Stimulated activated CD8-positive, alpha-beta memory T cell treated with anti-CD3 and anti-CD28 coated beads, Interleukin-7, amount 100 ng/mL, for 4 hours (primary cell): ENCODE data around the gene ZNF850.

Experiments used
- DNase-seq, 2 donors: peaks; one replicate each; pipeline ENCODE4 v3.0.0-alpha.2; 2020; ENCODE audit warnings: low read depth in 2 of 2

ZNF850 gene

GRCh38 chr19:36688058-36688457 is 84.5 kb downstream of the ZNF850 start:
- no peak for DNase-seq

GRCh38 chr19:36687214-36688056 is 85.2 kb downstream of the ZNF850 start, which contains the start of gene ZNF567:
Gene ZNF567 (plus strand): TSS chr19:36687612. CDS start chr19:36694868, 7,256 bp downstream.
- DNase-seq, result peak; percentile 96 to 98

- DNase-seq, result no peak
Observed at GRCh38 chr19:36686365-36687213, 86.0 kb downstream of the ZNF850 start.

GRCh38 chr19:36685835-36686234 is 86.8 kb downstream of the ZNF850 start:
- no peak for DNase-seq

- no peak for DNase-seq
Observed at GRCh38 chr19:36679455-36679854, 93.2 kb downstream of the ZNF850 start.

- DNase-seq, result no peak
Observed at GRCh38 chr19:36674201-36674600, 98.4 kb downstream of the ZNF850 start.

GRCh38 chr19:36672368-36672767 is 100.2 kb downstream of the ZNF850 start:
- DNase-seq, result no peak

- no peak for DNase-seq
Observed at GRCh38 chr19:36668646-36669045, 104.0 kb downstream of the ZNF850 start.

- DNase-seq, result no peak
Observed at GRCh38 chr19:36665832-36666231, 106.8 kb downstream of the ZNF850 start.
